Measurements from ENCODE around the gene C3orf20. TPM values are rescaled to one million over a fixed set of nuclear protein-coding genes. Genes with fewer than 3 reads are reported as not detected.
A peak's percentile ranks its signal among the peaks of the same experiment; 100 is the strongest.

The C3orf20 gene
- total and polyA plus RNA-seq, 9 of the 15 experiments (the other 6 are each of a cell fraction or from before 2014, with no cell fraction given) = 0.04 TPM; not detected in 8

DNA sequence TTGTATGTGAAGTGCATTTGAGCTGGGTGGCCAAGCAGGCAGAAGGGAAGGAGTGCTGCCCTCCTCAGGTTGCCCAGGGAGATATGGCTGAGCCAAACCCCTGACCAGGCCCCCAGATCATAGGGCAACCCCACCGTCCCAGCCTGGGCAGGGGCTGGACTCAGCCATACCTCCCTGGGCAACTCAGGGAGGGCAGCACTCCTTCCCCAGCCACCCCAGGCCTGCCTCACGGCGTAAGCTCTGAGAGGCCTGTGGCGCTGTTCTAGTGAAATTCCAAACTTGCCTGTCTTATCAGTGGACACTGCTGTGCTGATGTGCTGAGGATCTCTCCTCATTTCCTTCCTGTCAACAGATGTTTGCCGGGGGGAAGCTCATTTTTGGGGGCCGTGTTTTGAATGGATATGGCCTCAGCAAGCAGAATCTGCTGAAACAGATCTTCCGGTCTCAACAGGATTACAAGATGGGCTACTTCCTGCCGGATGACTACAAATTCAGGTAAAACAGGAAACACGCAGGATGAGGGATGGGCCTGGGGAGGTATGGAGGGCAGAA lies 86.3 kb downstream of the C3orf20 start (continued):
- TF ChIP-seq, protein P1, sequence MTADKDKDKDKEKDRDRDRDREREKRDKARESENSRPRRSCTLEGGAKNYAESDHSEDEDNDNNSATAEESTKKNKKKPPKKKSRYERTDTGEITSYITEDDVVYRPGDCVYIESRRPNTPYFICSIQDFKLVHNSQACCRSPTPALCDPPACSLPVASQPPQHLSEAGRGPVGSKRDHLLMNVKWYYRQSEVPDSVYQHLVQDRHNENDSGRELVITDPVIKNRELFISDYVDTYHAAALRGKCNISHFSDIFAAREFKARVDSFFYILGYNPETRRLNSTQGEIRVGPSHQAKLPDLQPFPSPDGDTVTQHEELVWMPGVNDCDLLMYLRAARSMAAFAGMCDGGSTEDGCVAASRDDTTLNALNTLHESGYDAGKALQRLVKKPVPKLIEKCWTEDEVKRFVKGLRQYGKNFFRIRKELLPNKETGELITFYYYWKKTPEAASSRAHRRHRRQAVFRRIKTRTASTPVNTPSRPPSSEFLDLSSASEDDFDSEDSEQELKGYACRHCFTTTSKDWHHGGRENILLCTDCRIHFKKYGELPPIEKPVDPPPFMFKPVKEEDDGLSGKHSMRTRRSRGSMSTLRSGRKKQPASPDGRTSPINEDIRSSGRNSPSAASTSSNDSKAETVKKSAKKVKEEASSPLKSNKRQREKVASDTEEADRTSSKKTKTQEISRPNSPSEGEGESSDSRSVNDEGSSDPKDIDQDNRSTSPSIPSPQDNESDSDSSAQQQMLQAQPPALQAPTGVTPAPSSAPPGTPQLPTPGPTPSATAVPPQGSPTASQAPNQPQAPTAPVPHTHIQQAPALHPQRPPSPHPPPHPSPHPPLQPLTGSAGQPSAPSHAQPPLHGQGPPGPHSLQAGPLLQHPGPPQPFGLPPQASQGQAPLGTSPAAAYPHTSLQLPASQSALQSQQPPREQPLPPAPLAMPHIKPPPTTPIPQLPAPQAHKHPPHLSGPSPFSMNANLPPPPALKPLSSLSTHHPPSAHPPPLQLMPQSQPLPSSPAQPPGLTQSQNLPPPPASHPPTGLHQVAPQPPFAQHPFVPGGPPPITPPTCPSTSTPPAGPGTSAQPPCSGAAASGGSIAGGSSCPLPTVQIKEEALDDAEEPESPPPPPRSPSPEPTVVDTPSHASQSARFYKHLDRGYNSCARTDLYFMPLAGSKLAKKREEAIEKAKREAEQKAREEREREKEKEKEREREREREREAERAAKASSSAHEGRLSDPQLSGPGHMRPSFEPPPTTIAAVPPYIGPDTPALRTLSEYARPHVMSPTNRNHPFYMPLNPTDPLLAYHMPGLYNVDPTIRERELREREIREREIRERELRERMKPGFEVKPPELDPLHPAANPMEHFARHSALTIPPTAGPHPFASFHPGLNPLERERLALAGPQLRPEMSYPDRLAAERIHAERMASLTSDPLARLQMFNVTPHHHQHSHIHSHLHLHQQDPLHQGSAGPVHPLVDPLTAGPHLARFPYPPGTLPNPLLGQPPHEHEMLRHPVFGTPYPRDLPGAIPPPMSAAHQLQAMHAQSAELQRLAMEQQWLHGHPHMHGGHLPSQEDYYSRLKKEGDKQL (CRISPR knock-in tag; IDR thresholded peaks at IDR 0.05; ENCODE audit: borderline replicate concordance) = no peak
- no peak for TF ChIP-seq FOXK2 (conservative IDR thresholded peaks at IDR 0.05 in 1 of 2, IDR thresholded peaks at IDR 0.05 in 1 of 2; ENCODE audit: low read depth in 2 of 2)
- no peak for TF ChIP-seq ZNF232 (CRISPR knock-in tag; IDR thresholded peaks at IDR 0.05)
- peak; percentile 21; the same call in 1 of the 2 replicates for TF ChIP-seq CXXC5 (CRISPR knock-in tag; IDR thresholded peaks at IDR 0.05)
- TF ChIP-seq NCOR1 (IDR thresholded peaks at IDR 0.05) = peak; percentile 63
- TF ChIP-seq, protein P2, sequence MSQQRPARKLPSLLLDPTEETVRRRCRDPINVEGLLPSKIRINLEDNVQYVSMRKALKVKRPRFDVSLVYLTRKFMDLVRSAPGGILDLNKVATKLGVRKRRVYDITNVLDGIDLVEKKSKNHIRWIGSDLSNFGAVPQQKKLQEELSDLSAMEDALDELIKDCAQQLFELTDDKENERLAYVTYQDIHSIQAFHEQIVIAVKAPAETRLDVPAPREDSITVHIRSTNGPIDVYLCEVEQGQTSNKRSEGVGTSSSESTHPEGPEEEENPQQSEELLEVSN (IDR thresholded peaks at IDR 0.05; ENCODE audit: borderline replicate concordance in 1 of 2, extremely low read depth in 1 of 2, insufficient read depth in 1 of 2, insufficient read length in 1 of 2, low read depth in 1 of 2, low read length in 1 of 2, poor library complexity in 1 of 2, severe bottlenecking in 1 of 2) = no peak
- TF ChIP-seq ARID2 (IDR thresholded peaks at IDR 0.05) = no peak
- no peak for TF ChIP-seq ZNF444 (CRISPR knock-in tag; IDR thresholded peaks at IDR 0.05)
- TF ChIP-seq, protein P3, sequence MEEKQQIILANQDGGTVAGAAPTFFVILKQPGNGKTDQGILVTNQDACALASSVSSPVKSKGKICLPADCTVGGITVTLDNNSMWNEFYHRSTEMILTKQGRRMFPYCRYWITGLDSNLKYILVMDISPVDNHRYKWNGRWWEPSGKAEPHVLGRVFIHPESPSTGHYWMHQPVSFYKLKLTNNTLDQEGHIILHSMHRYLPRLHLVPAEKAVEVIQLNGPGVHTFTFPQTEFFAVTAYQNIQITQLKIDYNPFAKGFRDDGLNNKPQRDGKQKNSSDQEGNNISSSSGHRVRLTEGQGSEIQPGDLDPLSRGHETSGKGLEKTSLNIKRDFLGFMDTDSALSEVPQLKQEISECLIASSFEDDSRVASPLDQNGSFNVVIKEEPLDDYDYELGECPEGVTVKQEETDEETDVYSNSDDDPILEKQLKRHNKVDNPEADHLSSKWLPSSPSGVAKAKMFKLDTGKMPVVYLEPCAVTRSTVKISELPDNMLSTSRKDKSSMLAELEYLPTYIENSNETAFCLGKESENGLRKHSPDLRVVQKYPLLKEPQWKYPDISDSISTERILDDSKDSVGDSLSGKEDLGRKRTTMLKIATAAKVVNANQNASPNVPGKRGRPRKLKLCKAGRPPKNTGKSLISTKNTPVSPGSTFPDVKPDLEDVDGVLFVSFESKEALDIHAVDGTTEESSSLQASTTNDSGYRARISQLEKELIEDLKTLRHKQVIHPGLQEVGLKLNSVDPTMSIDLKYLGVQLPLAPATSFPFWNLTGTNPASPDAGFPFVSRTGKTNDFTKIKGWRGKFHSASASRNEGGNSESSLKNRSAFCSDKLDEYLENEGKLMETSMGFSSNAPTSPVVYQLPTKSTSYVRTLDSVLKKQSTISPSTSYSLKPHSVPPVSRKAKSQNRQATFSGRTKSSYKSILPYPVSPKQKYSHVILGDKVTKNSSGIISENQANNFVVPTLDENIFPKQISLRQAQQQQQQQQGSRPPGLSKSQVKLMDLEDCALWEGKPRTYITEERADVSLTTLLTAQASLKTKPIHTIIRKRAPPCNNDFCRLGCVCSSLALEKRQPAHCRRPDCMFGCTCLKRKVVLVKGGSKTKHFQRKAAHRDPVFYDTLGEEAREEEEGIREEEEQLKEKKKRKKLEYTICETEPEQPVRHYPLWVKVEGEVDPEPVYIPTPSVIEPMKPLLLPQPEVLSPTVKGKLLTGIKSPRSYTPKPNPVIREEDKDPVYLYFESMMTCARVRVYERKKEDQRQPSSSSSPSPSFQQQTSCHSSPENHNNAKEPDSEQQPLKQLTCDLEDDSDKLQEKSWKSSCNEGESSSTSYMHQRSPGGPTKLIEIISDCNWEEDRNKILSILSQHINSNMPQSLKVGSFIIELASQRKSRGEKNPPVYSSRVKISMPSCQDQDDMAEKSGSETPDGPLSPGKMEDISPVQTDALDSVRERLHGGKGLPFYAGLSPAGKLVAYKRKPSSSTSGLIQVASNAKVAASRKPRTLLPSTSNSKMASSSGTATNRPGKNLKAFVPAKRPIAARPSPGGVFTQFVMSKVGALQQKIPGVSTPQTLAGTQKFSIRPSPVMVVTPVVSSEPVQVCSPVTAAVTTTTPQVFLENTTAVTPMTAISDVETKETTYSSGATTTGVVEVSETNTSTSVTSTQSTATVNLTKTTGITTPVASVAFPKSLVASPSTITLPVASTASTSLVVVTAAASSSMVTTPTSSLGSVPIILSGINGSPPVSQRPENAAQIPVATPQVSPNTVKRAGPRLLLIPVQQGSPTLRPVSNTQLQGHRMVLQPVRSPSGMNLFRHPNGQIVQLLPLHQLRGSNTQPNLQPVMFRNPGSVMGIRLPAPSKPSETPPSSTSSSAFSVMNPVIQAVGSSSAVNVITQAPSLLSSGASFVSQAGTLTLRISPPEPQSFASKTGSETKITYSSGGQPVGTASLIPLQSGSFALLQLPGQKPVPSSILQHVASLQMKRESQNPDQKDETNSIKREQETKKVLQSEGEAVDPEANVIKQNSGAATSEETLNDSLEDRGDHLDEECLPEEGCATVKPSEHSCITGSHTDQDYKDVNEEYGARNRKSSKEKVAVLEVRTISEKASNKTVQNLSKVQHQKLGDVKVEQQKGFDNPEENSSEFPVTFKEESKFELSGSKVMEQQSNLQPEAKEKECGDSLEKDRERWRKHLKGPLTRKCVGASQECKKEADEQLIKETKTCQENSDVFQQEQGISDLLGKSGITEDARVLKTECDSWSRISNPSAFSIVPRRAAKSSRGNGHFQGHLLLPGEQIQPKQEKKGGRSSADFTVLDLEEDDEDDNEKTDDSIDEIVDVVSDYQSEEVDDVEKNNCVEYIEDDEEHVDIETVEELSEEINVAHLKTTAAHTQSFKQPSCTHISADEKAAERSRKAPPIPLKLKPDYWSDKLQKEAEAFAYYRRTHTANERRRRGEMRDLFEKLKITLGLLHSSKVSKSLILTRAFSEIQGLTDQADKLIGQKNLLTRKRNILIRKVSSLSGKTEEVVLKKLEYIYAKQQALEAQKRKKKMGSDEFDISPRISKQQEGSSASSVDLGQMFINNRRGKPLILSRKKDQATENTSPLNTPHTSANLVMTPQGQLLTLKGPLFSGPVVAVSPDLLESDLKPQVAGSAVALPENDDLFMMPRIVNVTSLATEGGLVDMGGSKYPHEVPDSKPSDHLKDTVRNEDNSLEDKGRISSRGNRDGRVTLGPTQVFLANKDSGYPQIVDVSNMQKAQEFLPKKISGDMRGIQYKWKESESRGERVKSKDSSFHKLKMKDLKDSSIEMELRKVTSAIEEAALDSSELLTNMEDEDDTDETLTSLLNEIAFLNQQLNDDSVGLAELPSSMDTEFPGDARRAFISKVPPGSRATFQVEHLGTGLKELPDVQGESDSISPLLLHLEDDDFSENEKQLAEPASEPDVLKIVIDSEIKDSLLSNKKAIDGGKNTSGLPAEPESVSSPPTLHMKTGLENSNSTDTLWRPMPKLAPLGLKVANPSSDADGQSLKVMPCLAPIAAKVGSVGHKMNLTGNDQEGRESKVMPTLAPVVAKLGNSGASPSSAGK (IDR thresholded peaks at IDR 0.05) = no peak
